SU-DHL-6 (cell line): Measurements from ENCODE around the gene TXLNG.

Experiments used
- H2AFZ ChIP-seq: fragments of 200-600 bp; sonication (generic); 2 replicates; pipeline ENCODE4 v1.6.1; 2014; ENCODE audit warnings: low read depth, mild to moderate bottlenecking, moderate library complexity, mixed read lengths, antibody characterized with exemption, low read length; ENCODE audit not compliant: severe bottlenecking
- H3F3A ChIP-seq: fragments of 200-600 bp; shearing (Covaris generic); 2 replicates; pipeline ENCODE4 v1.6.0; 2016; ENCODE audit warnings: antibody characterized with exemption, mild to moderate bottlenecking; ENCODE audit not compliant: insufficient read depth
- H3K27ac ChIP-seq: fragments of 200-600 bp; sonication (generic); 2 replicates; pipeline ENCODE4 v1.5.1; 2016; ENCODE audit warnings: low read depth, mild to moderate bottlenecking, low read length, moderate library complexity, mixed read lengths
- H3K27me3 ChIP-seq: fragments of 200-600 bp; sonication (generic), shearing (Covaris generic); 2 replicates; pipeline ENCODE4 v1.6.0; 2014; ENCODE audit warnings: mild to moderate bottlenecking, low read length
- H3K36me3 ChIP-seq: fragments of 200-600 bp; sonication (generic); 2 replicates; pipeline ENCODE4 v1.6.1; 2014; ENCODE audit warnings: mild to moderate bottlenecking, low read length, mixed read lengths
- H3K4me2 ChIP-seq: fragments of 300-600, 200-600 bp; shearing (Covaris generic), sonication (generic); 2 replicates; pipeline ENCODE4 v1.6.0; 2014; ENCODE audit warnings: low read length, low read depth, mild to moderate bottlenecking; ENCODE audit not compliant: poor library complexity, severe bottlenecking
- H3K4me3 ChIP-seq: fragments of 200-600 bp; sonication (generic); 2 replicates; pipeline ENCODE4 v1.5.1; 2014; ENCODE audit warnings: antibody characterized with exemption, low read length, mild to moderate bottlenecking, mixed read lengths; ENCODE audit not compliant: insufficient read depth, poor library complexity, severe bottlenecking
- H3K79me2 ChIP-seq: fragments of 200-600 bp; sonication (generic); 2 replicates; pipeline ENCODE4 v1.6.1; 2014; ENCODE audit warnings: mild to moderate bottlenecking, low read length, moderate library complexity; ENCODE audit not compliant: insufficient read depth
- H3K9ac ChIP-seq: fragments of 200-600 bp; sonication (generic); 2 replicates; pipeline ENCODE4 v1.7.0; 2014; ENCODE audit warnings: mild to moderate bottlenecking, low read length
- H3K9me2 ChIP-seq: fragments of 200-600 bp; sonication (generic); replicated peaks from 2 replicates; pipeline ENCODE4 v1.6.1; 2014; ENCODE audit warnings: low read length; ENCODE audit not compliant: insufficient read depth
- H3K9me3 ChIP-seq: fragments of 200-600 bp; sonication (generic); 2 replicates; pipeline ENCODE4 v1.6.1; 2014; ENCODE audit warnings: low read length, mixed read lengths; ENCODE audit not compliant: insufficient read depth
- H4K20me1 ChIP-seq: fragments of 200-600 bp; sonication (generic); 2 replicates; pipeline ENCODE4 v1.6.1; 2014; ENCODE audit warnings: low read depth, mild to moderate bottlenecking, antibody characterized with exemption, low read length, moderate library complexity, mixed read lengths
- EZH2phosphoT487 ChIP-seq: fragments of 200-600 bp; sonication (generic), shearing (Covaris generic); conservative IDR thresholded peaks from 2 replicates; pipeline ENCODE4 v1.6.1; 2018; ENCODE audit warnings: mild to moderate bottlenecking, antibody characterized with exemption, low read length, moderate library complexity, mixed read lengths
- TF ChIP-seq, protein P1 (sequence below): fragments of 200-600 bp; sonication (generic); IDR thresholded peaks from one replicate; pipeline ENCODE4 v1.5.1; 2017; ENCODE audit warnings: antibody characterized with exemption, mild to moderate bottlenecking, low read length, moderate library complexity; ENCODE audit not compliant: insufficient read depth, poor library complexity, severe bottlenecking

The TXLNG gene

DNA sequence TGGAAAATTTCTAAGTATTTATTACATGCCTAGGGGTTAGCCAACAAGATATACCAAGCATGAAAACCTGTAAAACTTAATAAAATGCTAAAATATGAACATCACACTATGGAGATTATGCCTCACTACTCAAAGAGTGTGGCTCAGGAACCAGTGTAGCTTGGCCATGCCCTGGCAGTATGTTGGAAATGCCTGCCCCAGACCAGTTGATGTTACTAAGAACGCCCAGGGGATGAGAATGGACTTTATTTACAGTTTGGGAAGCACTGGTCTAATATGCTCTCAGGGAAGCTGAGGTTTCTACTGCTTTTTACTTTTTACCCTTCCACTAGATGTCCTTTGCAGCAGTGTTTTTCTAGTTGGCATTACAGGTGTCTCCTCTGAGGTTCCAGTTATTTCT is 23.7 kb upstream of the TXLNG start:
- no peaks in the 10 kb centered on the region for H3K9me2 ChIP-seq
- no peaks in the 10 kb centered on the region for H3K27me3 ChIP-seq
- H4K20me1 ChIP-seq, result no peaks in the 10 kb centered on the region
- H3K27ac ChIP-seq, result no peak overlapping the region
- 0 out of 2 replicates have a peak, but pooled peaks cover 2% of the 10 kb centered on the region for H3K36me3 ChIP-seq
- no peaks in the 10 kb centered on the region for H3F3A ChIP-seq
- no peak overlapping the region for H2AFZ ChIP-seq
- no peak for TF ChIP-seq EZH2phosphoT487
- TF ChIP-seq, protein P1, sequence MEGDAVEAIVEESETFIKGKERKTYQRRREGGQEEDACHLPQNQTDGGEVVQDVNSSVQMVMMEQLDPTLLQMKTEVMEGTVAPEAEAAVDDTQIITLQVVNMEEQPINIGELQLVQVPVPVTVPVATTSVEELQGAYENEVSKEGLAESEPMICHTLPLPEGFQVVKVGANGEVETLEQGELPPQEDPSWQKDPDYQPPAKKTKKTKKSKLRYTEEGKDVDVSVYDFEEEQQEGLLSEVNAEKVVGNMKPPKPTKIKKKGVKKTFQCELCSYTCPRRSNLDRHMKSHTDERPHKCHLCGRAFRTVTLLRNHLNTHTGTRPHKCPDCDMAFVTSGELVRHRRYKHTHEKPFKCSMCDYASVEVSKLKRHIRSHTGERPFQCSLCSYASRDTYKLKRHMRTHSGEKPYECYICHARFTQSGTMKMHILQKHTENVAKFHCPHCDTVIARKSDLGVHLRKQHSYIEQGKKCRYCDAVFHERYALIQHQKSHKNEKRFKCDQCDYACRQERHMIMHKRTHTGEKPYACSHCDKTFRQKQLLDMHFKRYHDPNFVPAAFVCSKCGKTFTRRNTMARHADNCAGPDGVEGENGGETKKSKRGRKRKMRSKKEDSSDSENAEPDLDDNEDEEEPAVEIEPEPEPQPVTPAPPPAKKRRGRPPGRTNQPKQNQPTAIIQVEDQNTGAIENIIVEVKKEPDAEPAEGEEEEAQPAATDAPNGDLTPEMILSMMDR, result no peak
- no peak overlapping the region for H3K4me3 ChIP-seq
- H3K9ac ChIP-seq, result no peak overlapping the region
- no peaks in the 10 kb centered on the region for H3K79me2 ChIP-seq
- no peak overlapping the region for H3K4me2 ChIP-seq
- H3K9me3 ChIP-seq, result no peaks in the 10 kb centered on the region

DNA sequence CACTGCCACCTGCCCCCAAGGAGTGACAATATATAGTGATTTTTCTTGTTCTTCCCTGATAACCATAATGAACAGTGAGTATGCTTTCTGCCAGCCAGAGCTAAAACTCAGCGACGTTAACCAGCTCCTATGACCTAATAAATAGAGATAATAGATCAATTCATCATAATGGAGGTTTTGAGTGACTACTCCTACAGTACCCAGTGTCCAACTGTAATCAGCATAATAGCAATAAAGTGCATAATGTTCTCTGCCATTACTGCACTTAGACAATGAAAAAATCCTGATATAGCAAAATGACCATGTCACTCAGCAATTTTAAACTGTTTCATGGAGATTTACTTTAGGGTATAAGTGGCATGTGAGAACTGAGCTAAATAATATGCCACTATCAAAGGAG is 20.7 kb upstream of the TXLNG start:
- H3K79me2 ChIP-seq, result no peaks in the 10 kb centered on the region
- TF ChIP-seq EZH2phosphoT487, result no peak
- TF ChIP-seq, protein P1, result no peak
- no peaks in the 10 kb centered on the region for H3K27me3 ChIP-seq
- no peaks in the 10 kb centered on the region for H4K20me1 ChIP-seq
- H3K36me3 ChIP-seq, result no peaks in the 10 kb centered on the region
- no peak overlapping the region for H3K9ac ChIP-seq
- H3K9me3 ChIP-seq, result no peaks in the 10 kb centered on the region
- H3K4me2 ChIP-seq, result no peak overlapping the region
- H2AFZ ChIP-seq, result no peak overlapping the region
- no peak overlapping the region for H3K27ac ChIP-seq
- H3K4me3 ChIP-seq, result no peak overlapping the region
- no peaks in the 10 kb centered on the region for H3F3A ChIP-seq
- no peaks in the 10 kb centered on the region for H3K9me2 ChIP-seq

DNA sequence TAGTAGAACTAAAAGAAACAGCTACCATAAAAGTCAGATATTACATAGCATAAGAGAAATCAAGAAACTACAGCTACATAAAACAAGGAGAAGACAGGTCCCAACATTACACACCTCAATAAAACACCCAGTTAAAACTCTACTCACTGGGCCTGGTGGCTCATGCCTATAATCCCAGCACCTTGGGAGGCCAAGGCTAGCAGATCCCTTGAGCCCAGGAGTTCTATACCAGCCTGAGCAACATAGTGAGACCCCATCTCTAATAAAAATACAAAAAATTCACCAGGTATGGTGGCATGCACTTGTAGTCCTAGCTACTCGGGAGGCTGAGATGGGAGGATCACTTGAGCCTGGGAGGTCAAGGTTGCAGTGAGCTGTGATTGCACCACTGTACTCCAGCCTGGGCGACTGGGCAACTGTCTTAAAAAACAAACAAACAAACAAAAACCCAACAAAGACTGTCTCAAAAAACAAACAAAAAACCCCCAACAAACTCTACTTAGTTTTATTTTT is 15.2 kb upstream of the TXLNG start:
- H3F3A ChIP-seq, result no peaks in the 10 kb centered on the region
- H4K20me1 ChIP-seq, result no peaks in the 10 kb centered on the region
- no peak overlapping the region for H2AFZ ChIP-seq
- TF ChIP-seq EZH2phosphoT487, result no peak
- TF ChIP-seq, protein P1, result no peak
- no peaks in the 10 kb centered on the region for H3K79me2 ChIP-seq
- no peak overlapping the region for H3K4me3 ChIP-seq
- H3K27me3 ChIP-seq, result no peaks in the 10 kb centered on the region
- no peaks in the 10 kb centered on the region for H3K9me2 ChIP-seq
- no peaks in the 10 kb centered on the region for H3K36me3 ChIP-seq
- no peak overlapping the region for H3K9ac ChIP-seq
- H3K9me3 ChIP-seq, result no peaks in the 10 kb centered on the region
- no peak overlapping the region for H3K27ac ChIP-seq
- H3K4me2 ChIP-seq, result no peak overlapping the region
